SK-N-MC (cell line): ENCODE results near the gene TM4SF1.
A peak's percentile ranks its signal among the peaks of the same experiment; 100 is the strongest.

Source experiments
- DNase-seq: peaks from one replicate; pipeline ENCODE4 v3.0.0-alpha.2; 2011; ENCODE audit warnings: low read depth, low spot score
- H3K27ac ChIP-seq: fragments of 200-600 bp; sonication (generic); 2 replicates; pipeline ENCODE4 v1.5.1; 2016; ENCODE audit warnings: mixed run types
- H3K36me3 ChIP-seq: fragments of 200-600 bp; sonication (generic); 2 replicates; pipeline ENCODE4 v1.6.1; 2017; ENCODE audit warnings: antibody characterized with exemption, low read length, mixed read lengths; ENCODE audit not compliant: insufficient read depth
- H3K4me3 ChIP-seq: fragments of 200-600 bp; sonication (generic); 2 replicates; pipeline ENCODE4 v1.5.1; 2016
- H3K9ac ChIP-seq: fragments of 200-600 bp; sonication (generic); 2 replicates; pipeline ENCODE4 v1.8.0; 2017; ENCODE audit warnings: mixed run types, mixed read lengths; ENCODE audit not compliant: insufficient read length
- H3K9me3 ChIP-seq: fragments of 200-600 bp; sonication (generic); 2 replicates; pipeline ENCODE4 v1.6.1; 2017; ENCODE audit warnings: low read depth, mild to moderate bottlenecking, antibody characterized with exemption, low read length, moderate library complexity, mixed read lengths
- EZH2 ChIP-seq: fragments of 200-600 bp; sonication (generic); IDR thresholded peaks from one replicate; pipeline ENCODE4 v1.6.1; 2017; ENCODE audit warnings: antibody characterized with exemption
- FOXP2 ChIP-seq: optimal IDR thresholded peaks from 2 replicates; pipeline ENCODE3; 2011; ENCODE audit warnings: mild to moderate bottlenecking, moderate library complexity; ENCODE audit not compliant: insufficient read depth; ENCODE audit errors: extremely low read length, control extremely low read depth
- POLR2AphosphoS5 ChIP-seq: IDR thresholded peaks from 2 replicates; pipeline ENCODE4 v1.6.1; 2012; ENCODE audit warnings: mild to moderate bottlenecking, low read depth, low read length, borderline replicate concordance

Gene TM4SF1

DNA sequence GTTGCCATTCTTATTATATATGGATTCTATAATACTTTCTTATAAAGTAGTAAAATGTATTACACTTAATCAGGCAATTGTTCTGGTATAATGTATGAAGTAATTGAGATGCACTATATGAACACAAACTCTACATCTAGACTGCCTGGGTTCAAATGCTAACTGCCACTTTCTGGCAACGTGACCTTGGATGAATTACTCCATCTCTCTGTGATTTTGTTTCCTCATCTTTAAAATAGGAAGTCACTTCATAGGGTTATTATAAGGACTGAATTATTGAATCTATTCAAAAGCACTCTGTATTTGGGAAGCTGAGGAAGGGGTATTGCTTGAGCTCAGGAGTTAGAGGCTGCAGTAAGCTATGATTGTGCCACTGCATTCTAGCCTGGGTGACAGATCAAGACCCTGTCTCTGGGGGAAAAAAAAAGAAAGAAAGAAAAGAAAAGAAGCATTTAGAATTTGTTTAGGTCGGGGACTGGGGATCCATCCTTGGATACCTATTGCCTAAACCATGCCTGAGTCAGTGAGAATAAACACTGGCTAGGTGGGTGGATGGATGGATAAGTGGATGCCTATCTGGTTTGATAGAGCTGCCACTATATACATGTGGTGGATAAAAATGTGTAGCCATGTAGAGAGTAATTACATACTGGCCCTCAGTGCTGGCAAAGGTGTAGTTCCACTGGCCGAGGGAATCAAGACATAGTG, 2.5 kb downstream of the TM4SF1 start:
- no peak for DNase-seq
- Histone ChIP-seq H3K4me3 (no peak overlapping the region), H3K27ac (no peak overlapping the region), H3K9me3 (no peaks in the 10 kb centered on the region), H3K36me3 (no peaks in the 10 kb centered on the region), H3K9ac (no peak overlapping the region)
- TF ChIP-seq EZH2 (no peak), POLR2AphosphoS5 (no peak), FOXP2 (no peak)

- Histone ChIP-seq H3K9me3 (no peaks in the 10 kb centered on the region), H3K27ac (no peak overlapping the region), H3K36me3 (no peaks in the 10 kb centered on the region), H3K9ac (no peak overlapping the region), H3K4me3 (no peak overlapping the region)
- TF ChIP-seq FOXP2 (no peak), EZH2 (no peak), POLR2AphosphoS5 (no peak)
- DNase-seq, result no peak
Measured at GRCh38 chr3:149374391-149374790, 3.1 kb downstream of the TM4SF1 start.

GRCh38 chr3:149373235-149374125, 4.0 kb downstream of the TM4SF1 start:
- H3K9me3 ChIP-seq, result no peaks in the 10 kb centered on the region
- H3K27ac ChIP-seq, result no peak overlapping the region
- TF ChIP-seq EZH2 (no peak), POLR2AphosphoS5 (no peak), FOXP2 (no peak)
- H3K36me3 ChIP-seq, result no peaks in the 10 kb centered on the region
- H3K9ac ChIP-seq, result no peak overlapping the region
- no peak overlapping the region for H3K4me3 ChIP-seq
- no peak for DNase-seq

DNA sequence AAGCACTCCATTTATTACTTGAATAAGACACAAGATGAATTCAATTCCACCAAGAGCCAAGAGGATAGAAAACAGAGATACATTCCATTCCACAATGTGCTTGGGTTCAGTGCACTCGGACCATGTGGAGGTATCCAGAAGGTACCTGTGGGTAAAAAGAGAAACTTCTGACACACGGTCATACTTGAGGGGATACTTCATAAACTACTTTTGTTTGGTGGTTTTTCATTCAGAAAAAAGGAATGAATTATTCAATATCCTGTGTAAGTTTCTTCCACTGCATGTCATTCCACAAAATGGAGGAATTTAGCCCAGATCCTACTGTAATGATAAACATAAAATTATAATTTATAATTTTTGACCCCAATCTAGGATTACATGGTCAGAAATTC, 5.7 kb downstream of the TM4SF1 start:
- no peak overlapping the region for H3K9ac ChIP-seq
- H3K4me3 ChIP-seq, result peak overlapping the region; percentile 50
- H3K36me3 ChIP-seq, result no peaks in the 10 kb centered on the region
- H3K9me3 ChIP-seq, result no peaks in the 10 kb centered on the region
- no peak for TF ChIP-seq POLR2AphosphoS5
- TF ChIP-seq FOXP2, result no peak
- no peak for TF ChIP-seq EZH2
- no peak for DNase-seq
- peak overlapping the region; percentile 70 for H3K27ac ChIP-seq

DNA sequence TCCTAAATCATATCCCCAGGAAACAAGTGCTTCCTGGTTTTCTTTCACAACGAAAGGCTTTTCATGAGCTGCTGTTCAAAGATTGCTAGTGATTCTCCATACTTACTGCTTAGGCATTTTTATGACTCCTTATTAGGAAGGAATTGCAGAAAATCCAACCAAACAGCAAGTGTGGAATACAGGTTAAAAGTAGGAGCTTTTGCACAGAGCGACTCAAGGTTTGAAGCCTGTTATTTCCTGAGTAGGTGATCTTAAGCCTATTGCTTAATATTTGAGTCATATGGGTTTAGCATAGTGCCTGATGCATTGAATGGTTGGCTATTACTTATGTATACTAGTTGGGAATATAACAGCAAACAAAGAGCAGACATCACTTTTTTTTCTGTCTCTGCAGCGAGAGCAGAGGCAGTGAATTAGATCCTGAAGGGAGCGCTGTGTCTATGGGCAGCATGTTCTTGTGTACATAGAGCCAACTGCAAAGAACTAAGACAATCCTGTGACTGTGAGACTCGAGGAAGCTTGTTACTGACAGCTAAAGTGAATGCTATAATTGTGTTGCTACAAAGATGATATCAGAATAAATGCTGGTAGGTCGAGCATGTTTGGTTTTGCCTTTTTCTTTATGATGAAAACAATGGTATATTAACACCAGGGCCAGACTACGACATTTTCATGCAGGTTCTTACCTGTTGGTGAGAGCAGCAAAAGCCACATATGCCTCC, 6.3 kb downstream of the TM4SF1 start:
- no peak for TF ChIP-seq EZH2
- no peak for DNase-seq
- H3K4me3 ChIP-seq, result peak overlapping the region; percentile 50

GRCh38 chr3:149369991-149370866, 7.2 kb downstream of the TM4SF1 start:
- no peak for TF ChIP-seq EZH2
- no peak for TF ChIP-seq POLR2AphosphoS5
- TF ChIP-seq FOXP2, result no peak
- no peak overlapping the region for H3K9ac ChIP-seq
- peak overlapping the region; percentile 50; the same call in 1 of the 2 replicates for H3K4me3 ChIP-seq
- H3K9me3 ChIP-seq, result no peaks in the 10 kb centered on the region
- peak overlapping the region; percentile 70; the same call in 1 of the 2 replicates for H3K27ac ChIP-seq
- H3K36me3 ChIP-seq, result no peaks in the 10 kb centered on the region
- DNase-seq, result no peak

More for the DNA sequence above, 6.3 kb downstream of the TM4SF1 start:
- Histone ChIP-seq H3K9me3 (no peaks in the 10 kb centered on the region), H3K36me3 (no peaks in the 10 kb centered on the region), H3K27ac (peak overlapping the region; percentile 70), H3K9ac (no peak overlapping the region)

DNA sequence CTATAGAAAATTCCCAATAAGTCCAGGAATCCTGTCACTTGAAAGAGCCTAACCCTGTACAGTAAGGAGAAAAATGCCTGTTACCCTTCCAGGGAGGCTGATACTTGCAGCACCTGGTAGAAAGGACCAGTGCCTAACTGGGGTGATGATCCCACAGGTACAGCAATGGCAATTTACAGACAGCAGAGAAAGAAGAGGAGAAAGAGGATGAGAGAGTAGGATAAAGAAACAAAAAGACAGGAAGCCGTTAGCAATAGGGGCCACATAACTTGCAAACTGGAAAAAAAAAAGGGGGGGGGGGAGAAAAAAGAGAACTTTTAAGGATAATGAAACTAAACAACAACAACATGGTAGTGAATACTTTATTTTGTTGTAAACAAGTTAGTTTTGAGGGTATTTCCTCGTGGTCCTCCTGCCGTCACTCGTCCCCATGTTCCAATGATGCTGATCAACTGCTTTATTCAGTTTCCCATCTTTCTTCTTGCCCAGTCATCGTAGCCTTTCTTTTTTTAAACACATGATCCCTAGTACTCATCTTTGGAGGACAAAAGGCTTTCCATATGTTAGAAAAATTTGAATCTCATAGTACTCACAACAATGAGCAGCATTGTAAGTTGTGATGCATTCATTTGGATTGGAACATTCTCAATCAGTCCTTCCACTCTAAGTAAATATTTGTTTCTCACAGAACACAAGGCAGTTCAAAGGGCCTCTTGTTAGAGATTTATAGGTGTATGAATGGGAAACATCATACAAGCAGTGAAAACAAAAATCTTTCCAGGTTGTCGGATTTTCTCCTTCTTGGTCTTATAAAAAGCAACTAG, 8.6 kb downstream of the TM4SF1 start:
- TF ChIP-seq EZH2 (no peak), POLR2AphosphoS5 (no peak), FOXP2 (no peak)
- no peaks in the 10 kb centered on the region for H3K9me3 ChIP-seq
- H3K4me3 ChIP-seq, result no peak overlapping the region
- H3K27ac ChIP-seq, result no peak overlapping the region
- H3K9ac ChIP-seq, result no peak overlapping the region
- no peaks in the 10 kb centered on the region for H3K36me3 ChIP-seq
- no peak for DNase-seq
